Activated naive CD8-positive, alpha-beta T cell treated with anti-CD3 and anti-CD28 coated beads, Interleukin-2, amount 50 U/mL, for 24 hours (primary cell): ENCODE data around the gene SLIT3.

Experiments used
- ATAC-seq: fragments of 150-1000 bp; cut with Tn5 transposase; one replicate; pipeline ENCODE4 v1.10.0; 2021
- DNase-seq: peaks from one replicate; pipeline ENCODE4 v3.0.0; 2021
- H3K27ac Mint-ChIP-seq: one replicate; pipeline ENCODE4 v1.8.0; 2021; ENCODE audit warnings: mild to moderate bottlenecking, mixed read lengths
- H3K27me3 Mint-ChIP-seq: one replicate; pipeline ENCODE4 v1.8.0; 2021; ENCODE audit warnings: mixed read lengths
- H3K36me3 Mint-ChIP-seq: one replicate; pipeline ENCODE4 v1.8.0; 2021; ENCODE audit warnings: low read depth, mixed read lengths
- H3K4me1 Mint-ChIP-seq: one replicate; pipeline ENCODE4 v1.8.0; 2021; ENCODE audit warnings: mixed read lengths
- H3K4me3 Mint-ChIP-seq: one replicate; pipeline ENCODE4 v1.8.0; 2021; ENCODE audit warnings: mild to moderate bottlenecking, moderate library complexity, mixed read lengths
- H3K9me3 Mint-ChIP-seq: one replicate; pipeline ENCODE4 v1.8.0; 2021; ENCODE audit warnings: mixed read lengths

Gene SLIT3

DNA sequence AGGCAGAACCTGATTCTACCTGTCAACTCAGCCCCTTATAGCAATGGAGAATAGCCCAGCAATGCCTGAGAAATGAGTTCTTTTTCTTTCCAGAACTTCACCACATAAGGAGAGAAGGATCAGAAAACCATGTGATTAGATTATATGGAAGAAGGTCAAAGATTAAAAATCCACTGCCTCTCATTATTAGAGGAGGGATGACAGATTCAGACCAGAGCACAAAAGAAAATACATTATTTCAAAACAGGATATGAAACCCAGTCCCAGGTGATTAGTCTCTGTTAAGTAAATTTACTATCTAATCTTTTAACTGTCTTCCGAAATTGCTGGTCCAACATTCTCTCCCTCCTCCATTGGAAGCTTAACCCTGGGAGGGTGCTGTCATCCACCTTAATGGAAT lies 322.4 kb downstream of the SLIT3 start:
- DNase-seq (no peak), ATAC-seq (no peak)
- H3K9me3 Mint-ChIP-seq: no peaks in the 10 kb centered on the region
- no peaks in the 10 kb centered on the region for H3K4me1 Mint-ChIP-seq
- peaks cover 16% of the 10 kb centered on the region for H3K27me3 Mint-ChIP-seq
- no peak overlapping the region for H3K4me3 Mint-ChIP-seq
- H3K27ac Mint-ChIP-seq: no peak overlapping the region
- no peaks in the 10 kb centered on the region for H3K36me3 Mint-ChIP-seq

DNA sequence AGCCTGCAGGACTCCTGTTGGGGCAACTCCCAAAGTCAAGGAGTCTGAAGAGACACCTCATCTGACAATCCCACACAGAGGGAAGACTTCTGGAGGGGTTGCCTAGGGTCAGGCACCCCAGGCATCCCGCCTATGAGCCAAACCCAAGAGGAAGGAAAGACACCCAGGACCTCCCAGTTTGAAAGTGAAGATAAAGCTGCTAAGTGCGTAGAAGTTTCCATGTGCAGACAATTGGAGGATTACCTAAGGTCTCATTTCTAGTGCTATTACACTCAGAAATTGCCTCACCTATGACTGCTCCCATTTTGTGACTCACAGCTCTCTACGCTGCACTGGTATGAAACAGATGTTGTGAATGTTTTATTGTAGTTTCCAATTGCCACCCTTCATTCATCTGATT lies 322.9 kb downstream of the SLIT3 start:
- no peaks in the 10 kb centered on the region for H3K9me3 Mint-ChIP-seq
- peaks cover 16% of the 10 kb centered on the region for H3K27me3 Mint-ChIP-seq
- ATAC-seq (no peak), DNase-seq (no peak)
- H3K27ac Mint-ChIP-seq: no peak overlapping the region
- no peaks in the 10 kb centered on the region for H3K4me1 Mint-ChIP-seq
- H3K36me3 Mint-ChIP-seq: no peaks in the 10 kb centered on the region
- H3K4me3 Mint-ChIP-seq: no peak overlapping the region

DNA sequence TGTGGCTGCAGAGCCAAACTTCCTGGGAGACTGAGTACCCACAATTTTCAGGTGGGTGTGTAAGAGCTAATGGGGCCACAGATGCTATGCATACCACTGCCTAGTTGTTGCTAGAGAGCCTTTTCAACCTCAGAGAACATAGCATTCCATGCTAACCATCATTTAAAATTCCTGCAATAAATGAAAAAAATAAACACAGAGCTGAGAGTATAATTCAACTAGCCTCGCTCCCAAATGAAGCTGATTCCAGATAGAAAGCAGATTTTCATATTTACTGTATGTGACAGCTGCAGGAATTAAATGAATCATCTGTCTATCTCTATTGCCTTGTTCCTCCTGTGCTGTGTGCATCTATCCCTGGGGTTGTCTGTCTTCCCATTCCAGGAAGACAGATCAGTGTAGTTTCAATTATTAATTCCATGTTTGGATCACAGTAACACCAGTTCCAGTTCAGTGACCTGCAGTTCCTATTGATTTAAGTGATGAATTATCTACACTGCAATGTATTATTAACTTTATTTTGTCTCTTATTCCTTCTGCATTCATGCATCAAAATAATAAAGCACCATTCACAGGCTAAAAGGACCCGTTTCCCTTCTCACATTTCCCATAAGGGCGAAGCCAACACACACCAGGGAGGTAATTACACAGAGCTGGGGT lies 324.5 kb downstream of the SLIT3 start:
- no peaks in the 10 kb centered on the region for H3K9me3 Mint-ChIP-seq
- no peaks in the 10 kb centered on the region for H3K4me1 Mint-ChIP-seq
- H3K36me3 Mint-ChIP-seq: no peaks in the 10 kb centered on the region
- DNase-seq (no peak), ATAC-seq (no peak)
- H3K4me3 Mint-ChIP-seq: no peak overlapping the region
- peaks cover 18% of the 10 kb centered on the region for H3K27me3 Mint-ChIP-seq
- H3K27ac Mint-ChIP-seq: no peak overlapping the region

DNA sequence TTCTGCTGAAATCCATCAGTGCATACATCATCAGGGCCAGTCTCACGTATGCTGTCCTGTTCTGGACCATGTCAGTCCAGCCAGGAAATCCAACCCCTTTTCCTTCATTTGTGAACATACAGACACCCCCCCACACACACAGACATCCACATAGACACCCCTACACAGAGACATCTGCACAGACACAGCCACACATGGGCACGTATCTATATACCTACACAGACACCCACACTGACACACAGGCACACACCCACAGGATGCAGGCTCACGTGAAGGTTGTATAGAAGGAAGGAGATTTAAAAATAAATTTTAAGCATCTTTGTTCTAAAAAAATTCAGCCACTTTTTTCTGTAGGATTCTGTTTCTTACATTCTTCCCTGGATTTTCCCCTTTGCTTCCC lies 325.6 kb downstream of the SLIT3 start:
- Mint-ChIP-seq H3K9me3 (no peaks in the 10 kb centered on the region), H3K36me3 (no peaks in the 10 kb centered on the region), H3K27ac (no peak overlapping the region), H3K4me1 (no peaks in the 10 kb centered on the region), H3K27me3 (peaks cover 18% of the 10 kb centered on the region), H3K4me3 (no peak overlapping the region)
- ATAC-seq (no peak), DNase-seq (no peak)

DNA sequence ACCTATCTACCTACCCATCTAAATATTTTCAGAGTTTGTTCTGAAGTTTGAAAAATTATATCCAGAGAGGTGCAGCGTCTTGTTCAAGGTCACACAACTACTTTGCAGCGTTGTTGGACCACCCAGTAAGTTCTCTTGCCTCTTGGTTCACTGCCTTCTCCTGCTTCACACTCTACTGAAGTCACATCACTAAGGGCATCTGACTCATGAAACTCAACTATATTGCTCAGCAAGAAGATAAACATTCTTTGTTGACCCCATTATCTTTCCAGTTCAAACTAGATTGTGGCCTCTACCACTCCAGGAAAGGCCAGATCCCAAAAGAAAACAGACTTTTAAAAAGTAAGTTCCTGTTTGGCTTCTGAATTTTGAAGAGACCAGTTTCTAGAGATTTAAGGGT lies 326.9 kb downstream of the SLIT3 start:
- no peak for DNase-seq
- no peaks in the 10 kb centered on the region for H3K4me1 Mint-ChIP-seq
- H3K27ac Mint-ChIP-seq: no peak overlapping the region
- no peak overlapping the region for H3K4me3 Mint-ChIP-seq
- no peak for ATAC-seq
- no peaks in the 10 kb centered on the region for H3K36me3 Mint-ChIP-seq
- no peaks in the 10 kb centered on the region for H3K9me3 Mint-ChIP-seq
- H3K27me3 Mint-ChIP-seq: peaks cover 18% of the 10 kb centered on the region

DNA sequence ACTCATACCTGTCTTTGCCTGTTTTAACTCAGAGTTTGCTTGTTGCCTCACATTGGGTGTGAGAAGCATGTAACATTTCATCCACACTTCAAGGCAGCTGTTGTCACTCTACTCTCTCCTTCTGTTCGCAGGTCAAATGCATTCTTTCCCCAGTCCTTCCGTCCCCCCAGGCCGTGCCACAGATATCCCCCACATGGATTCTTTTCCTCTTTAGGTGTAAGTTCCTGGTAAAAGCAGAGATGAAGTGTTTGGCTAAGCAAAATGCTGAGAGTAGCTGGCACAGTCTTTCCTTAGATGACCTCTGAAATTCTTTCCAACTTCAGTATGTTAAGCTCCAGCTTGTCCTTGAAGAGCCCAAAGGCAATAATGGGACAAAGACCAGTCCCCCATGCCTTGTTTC lies 328.2 kb downstream of the SLIT3 start:
- DNase-seq (no peak), ATAC-seq (no peak)
- Mint-ChIP-seq H3K9me3 (no peaks in the 10 kb centered on the region), H3K27ac (no peak overlapping the region), H3K4me3 (no peak overlapping the region), H3K27me3 (peaks cover 16% of the 10 kb centered on the region), H3K4me1 (no peaks in the 10 kb centered on the region), H3K36me3 (no peaks in the 10 kb centered on the region)

DNA sequence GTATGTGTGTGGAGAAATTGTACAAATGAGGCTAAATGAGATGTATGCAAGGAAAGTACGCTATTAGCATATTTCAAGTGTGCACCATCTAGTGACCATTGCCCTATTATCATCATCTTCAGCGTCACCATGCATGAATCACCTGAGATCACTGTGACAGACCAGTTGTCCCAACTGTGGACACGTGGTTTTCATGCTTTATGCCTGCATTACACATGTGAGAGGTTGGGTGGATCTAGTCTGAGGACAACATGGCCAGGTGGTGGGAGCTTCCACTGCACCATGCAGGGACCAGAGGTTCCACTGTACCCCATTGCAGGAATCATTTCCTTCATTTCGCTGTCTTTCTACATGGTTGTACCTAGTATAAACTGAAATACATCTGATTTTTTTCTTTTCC lies 329.8 kb downstream of the SLIT3 start:
- H3K4me3 Mint-ChIP-seq: no peak overlapping the region

DNA sequence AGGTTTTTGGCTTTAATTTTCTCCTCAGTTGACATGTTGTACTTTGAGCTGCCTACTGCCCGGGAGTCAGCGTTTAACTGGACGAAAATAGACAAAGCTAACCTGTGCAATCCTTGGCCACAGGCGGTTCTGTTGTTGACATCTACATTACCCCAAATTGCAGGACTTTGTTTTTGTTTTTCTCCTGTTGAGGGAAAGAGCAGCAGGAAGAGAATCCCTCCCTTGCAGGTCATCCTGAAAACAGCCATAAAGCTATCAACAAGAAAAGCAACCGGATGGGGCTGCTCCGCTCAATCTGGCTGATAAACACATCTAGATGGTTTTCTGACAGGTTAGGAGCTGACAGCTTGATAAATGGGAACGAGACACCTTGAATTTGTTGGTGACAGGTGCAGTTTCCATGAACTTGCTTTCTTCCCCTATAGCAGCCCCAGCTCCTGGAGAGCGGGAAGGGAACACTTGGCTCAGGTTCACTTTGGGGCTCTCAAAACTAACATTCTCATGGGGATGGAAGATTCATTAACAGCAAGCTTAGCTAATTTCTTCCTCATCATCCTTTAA lies 331.5 kb downstream of the SLIT3 start:
- Mint-ChIP-seq H3K4me1 (no peaks in the 10 kb centered on the region), H3K36me3 (no peaks in the 10 kb centered on the region), H3K4me3 (no peak overlapping the region), H3K27me3 (peaks cover 7% of the 10 kb centered on the region), H3K9me3 (no peaks in the 10 kb centered on the region), H3K27ac (no peak overlapping the region)
- no peak for DNase-seq
- ATAC-seq: no peak

More for the DNA sequence above, 329.8 kb downstream of the SLIT3 start:
- Mint-ChIP-seq H3K36me3 (no peaks in the 10 kb centered on the region), H3K4me1 (no peaks in the 10 kb centered on the region), H3K27me3 (peaks cover 14% of the 10 kb centered on the region), H3K27ac (no peak overlapping the region), H3K9me3 (no peaks in the 10 kb centered on the region)
- ATAC-seq (no peak), DNase-seq (no peak)

DNA sequence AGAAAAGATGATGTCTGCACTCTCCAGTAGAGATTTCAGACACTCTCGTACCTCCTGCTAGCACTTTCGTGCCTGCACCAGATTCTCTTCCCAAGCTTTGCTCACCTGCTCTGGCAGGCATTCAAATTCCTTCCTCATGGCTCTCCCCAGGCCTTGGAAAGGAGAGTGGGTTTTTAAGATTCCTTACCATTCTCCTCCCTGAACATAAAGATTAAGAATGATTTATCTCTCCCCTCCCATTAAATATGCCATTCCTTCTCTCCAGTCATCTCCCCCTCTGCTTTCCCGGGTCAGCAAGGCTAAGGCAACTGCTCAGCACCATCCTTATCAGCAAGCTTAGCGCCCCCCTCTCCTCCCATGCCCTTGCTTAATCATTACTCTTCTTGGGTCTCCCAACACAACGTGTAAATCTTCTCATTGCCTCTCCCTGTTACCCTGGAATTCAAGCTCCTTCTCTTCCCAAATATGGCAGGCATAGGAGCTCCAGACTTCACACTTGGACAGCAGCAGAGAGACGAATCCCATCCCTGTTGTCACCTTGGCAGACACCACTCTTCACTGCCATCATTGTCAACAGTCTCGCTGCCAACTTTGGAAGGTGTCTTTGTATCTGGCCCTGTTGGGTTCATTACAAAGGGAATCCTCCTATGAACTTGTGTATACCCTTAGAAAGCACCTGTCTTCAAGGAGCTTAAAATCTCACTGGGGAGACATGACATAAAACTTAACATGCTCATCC lies 332.9 kb downstream of the SLIT3 start:
- Mint-ChIP-seq H3K4me1 (no peaks in the 10 kb centered on the region), H3K27ac (no peak overlapping the region), H3K9me3 (no peaks in the 10 kb centered on the region), H3K4me3 (no peak overlapping the region), H3K27me3 (peaks cover 4% of the 10 kb centered on the region), H3K36me3 (no peaks in the 10 kb centered on the region)
- no peak for DNase-seq
- ATAC-seq: no peak

DNA sequence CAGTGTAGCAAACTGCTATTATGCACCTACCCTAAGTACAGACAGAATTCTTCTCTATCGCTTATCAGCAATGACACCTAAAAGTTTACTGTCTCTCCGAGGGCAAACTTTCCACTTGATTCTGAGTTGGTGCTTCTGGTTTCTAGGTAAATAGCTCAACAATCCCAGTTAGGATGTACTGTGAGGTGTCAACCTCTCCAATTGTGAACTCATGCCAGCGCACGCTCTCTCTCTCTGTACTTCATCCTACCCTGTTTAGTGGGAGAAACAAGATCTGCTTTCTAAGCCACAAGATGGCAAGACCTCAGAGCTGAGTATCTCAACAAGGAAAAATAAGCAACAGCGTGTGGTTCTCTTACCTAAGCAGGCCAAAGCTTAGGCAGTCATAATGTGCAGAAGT lies 335.3 kb downstream of the SLIT3 start:
- Mint-ChIP-seq H3K4me3 (no peak overlapping the region), H3K36me3 (no peaks in the 10 kb centered on the region), H3K27me3 (peaks cover 4% of the 10 kb centered on the region), H3K4me1 (no peaks in the 10 kb centered on the region), H3K9me3 (no peaks in the 10 kb centered on the region), H3K27ac (no peak overlapping the region)
- no peak for DNase-seq
- ATAC-seq: no peak

DNA sequence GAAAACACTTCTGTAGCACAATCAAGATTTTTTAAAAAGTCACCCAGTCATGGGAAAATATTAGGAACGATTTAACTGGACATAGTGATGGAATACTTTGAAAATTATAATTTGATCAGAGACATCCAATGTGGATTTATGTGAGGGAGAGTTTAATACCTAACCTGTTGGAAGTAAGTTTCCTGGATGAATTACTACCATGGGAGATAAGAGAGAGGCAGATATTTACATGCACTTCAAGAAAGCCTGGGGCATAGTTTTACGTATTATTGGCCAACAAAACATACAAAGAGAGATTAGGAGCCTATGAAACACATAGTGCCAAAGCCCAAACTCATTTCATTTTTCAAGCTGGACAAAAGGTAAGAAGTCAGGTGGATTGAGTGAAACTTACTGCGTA lies 336.8 kb downstream of the SLIT3 start:
- Mint-ChIP-seq H3K4me1 (no peaks in the 10 kb centered on the region), H3K27me3 (peaks cover 4% of the 10 kb centered on the region), H3K9me3 (no peaks in the 10 kb centered on the region), H3K4me3 (no peak overlapping the region), H3K36me3 (no peaks in the 10 kb centered on the region), H3K27ac (no peak overlapping the region)
- no peak for ATAC-seq
- DNase-seq: no peak

DNA sequence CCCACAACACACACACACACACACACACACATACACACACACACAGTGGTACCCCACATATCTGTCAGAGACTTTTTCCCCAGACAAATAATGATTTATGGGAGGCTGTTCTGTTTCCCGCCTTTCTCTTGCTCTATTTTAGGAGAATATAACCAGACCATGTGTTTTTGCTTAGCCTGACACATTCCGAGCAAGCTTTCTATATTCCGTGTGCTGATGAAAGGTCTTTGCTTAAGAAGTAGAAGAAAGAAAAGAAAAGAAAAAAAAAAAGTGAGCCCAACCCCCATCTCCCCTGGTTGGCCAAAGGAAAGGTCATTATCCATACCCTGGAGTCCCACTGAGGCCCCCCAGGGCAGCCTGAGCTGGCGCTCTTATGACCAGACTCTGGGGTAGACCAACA lies 338.6 kb downstream of the SLIT3 start:
- Mint-ChIP-seq H3K27me3 (peaks cover 4% of the 10 kb centered on the region), H3K9me3 (no peaks in the 10 kb centered on the region), H3K27ac (no peak overlapping the region), H3K4me1 (no peaks in the 10 kb centered on the region), H3K4me3 (no peak overlapping the region), H3K36me3 (no peaks in the 10 kb centered on the region)
- ATAC-seq: no peak
- no peak for DNase-seq

DNA sequence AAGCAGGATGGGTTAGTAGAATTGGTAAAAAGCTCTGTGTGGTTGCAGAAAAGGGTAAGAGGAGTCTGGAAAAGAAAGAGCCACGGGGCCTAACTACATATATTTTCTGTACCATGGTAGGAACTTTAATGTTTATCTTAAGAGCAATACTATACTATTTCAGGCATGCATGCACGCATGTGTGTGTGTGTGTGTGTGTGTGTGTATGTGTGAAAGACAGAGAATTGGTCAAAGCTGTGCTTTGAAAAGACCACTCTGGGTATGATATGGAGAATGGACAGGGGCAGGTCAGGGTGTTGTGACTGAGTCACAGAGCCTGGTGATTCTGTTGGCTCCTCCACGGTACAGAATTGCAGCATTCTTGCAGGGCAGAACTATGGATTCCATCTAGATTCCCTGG lies 339.3 kb downstream of the SLIT3 start:
- DNase-seq (no peak), ATAC-seq (no peak)
- Mint-ChIP-seq H3K4me3 (no peak overlapping the region), H3K27ac (no peak overlapping the region), H3K36me3 (no peaks in the 10 kb centered on the region), H3K9me3 (no peaks in the 10 kb centered on the region), H3K4me1 (no peaks in the 10 kb centered on the region), H3K27me3 (peaks cover 4% of the 10 kb centered on the region)

DNA sequence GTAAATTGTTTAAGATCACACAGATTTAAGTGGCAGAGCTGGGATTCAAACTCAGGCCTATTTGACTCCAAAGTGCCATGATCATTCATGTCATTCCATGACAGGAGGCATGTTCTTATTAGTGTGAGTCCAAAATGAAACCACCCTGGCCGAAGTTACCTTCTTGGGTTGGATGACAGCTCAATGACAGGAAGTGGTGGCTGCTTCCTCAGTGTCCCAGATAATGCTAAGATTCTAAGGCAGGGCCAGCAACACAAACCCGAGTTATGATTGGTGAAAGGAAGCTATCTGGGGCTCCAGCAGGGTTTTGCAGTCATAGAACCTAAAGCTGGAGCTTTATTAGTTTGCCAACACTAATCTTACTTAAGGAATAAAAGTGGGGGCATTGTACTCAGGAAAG lies 340.4 kb downstream of the SLIT3 start:
- H3K9me3 Mint-ChIP-seq: no peaks in the 10 kb centered on the region
- no peak for ATAC-seq

DNA sequence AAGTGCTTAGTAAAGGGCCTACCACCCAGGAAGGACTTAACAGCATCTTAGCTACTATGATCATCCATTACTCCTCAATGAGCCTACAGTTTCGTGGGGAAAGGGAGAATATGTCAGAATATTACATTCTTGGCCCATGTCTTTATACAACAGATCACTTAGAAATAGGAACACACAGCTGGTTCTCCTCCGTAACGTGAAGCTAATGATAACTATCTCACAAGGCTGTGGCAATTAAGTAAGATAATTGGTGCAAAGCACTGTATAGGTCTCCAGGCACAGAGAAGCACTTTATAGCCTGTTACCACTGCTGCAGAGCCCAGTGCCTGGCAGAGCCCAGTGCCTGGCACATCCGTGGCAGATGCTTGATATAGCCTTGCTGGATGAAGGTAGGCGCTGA lies 347.6 kb downstream of the SLIT3 start:
- Mint-ChIP-seq H3K27me3 (no peaks in the 10 kb centered on the region), H3K4me3 (no peak overlapping the region), H3K9me3 (no peaks in the 10 kb centered on the region), H3K27ac (no peak overlapping the region), H3K36me3 (no peaks in the 10 kb centered on the region), H3K4me1 (no peaks in the 10 kb centered on the region)
- ATAC-seq (no peak), DNase-seq (no peak)

More for the DNA sequence above, 340.4 kb downstream of the SLIT3 start:
- Mint-ChIP-seq H3K27ac (no peak overlapping the region), H3K27me3 (peaks cover 3% of the 10 kb centered on the region), H3K36me3 (no peaks in the 10 kb centered on the region), H3K4me3 (no peak overlapping the region), H3K4me1 (no peaks in the 10 kb centered on the region)
- DNase-seq: no peak
